HEK293T (cell line): ENCODE data around the gene RBKS.

Source experiments
- CTCF ChIA-PET: fragments of 350-600 bp; formaldehyde crosslinking; extraction: SDS; loops from one replicate; lab custom pipeline; 2021; ENCODE audit warnings: antibody characterized with exemption, inconsistent platforms; lab: Yijun Ruan, JAX
- POLR2A ChIA-PET: fragments of 350-600 bp; formaldehyde crosslinking; extraction: SDS; loops from one replicate; lab custom pipeline; 2020; ENCODE audit warnings: antibody characterized with exemption, inconsistent platforms; lab: Yijun Ruan, JAX
- DNase-seq: peaks from one replicate; pipeline ENCODE4 v3.0.0; 2012; ENCODE audit warnings: mixed read lengths; ENCODE audit errors: extremely low spot score
- ARNT ChIP-seq: fragments of 450-650 bp; IDR thresholded peaks from 2 replicates; pipeline ENCODE4 v1.6.1; 2017; ENCODE audit warnings: mild to moderate bottlenecking
- BHLHE40 ChIP-seq: fragments of 450-650 bp; IDR thresholded peaks from 2 replicates; pipeline ENCODE4 v1.6.1; 2016; ENCODE audit warnings: mild to moderate bottlenecking, moderate library complexity, borderline replicate concordance
- CTBP1 ChIP-seq: fragments of 450-650 bp; IDR thresholded peaks from 2 replicates; pipeline ENCODE4 v1.6.1; 2016; ENCODE audit warnings: borderline replicate concordance
- ELF4 ChIP-seq: fragments of 450-650 bp; IDR thresholded peaks from 2 replicates; pipeline ENCODE4 v1.6.1; 2017; ENCODE audit warnings: antibody characterized with exemption
- FOXA1 ChIP-seq: fragments of 450-650 bp; IDR thresholded peaks from 2 replicates; pipeline ENCODE4 v1.6.1; 2016; ENCODE audit warnings: mild to moderate bottlenecking
- FOXK2 ChIP-seq: fragments of 450-650 bp; IDR thresholded peaks from 2 replicates; pipeline ENCODE4 v1.6.1; 2016; ENCODE audit warnings: mild to moderate bottlenecking
- FOXM1 ChIP-seq: fragments of 450-650 bp; IDR thresholded peaks from 2 replicates; pipeline ENCODE4 v1.6.1; 2017; ENCODE audit warnings: mild to moderate bottlenecking, borderline replicate concordance
- HDGF ChIP-seq: fragments of 450-650 bp; IDR thresholded peaks from 2 replicates; pipeline ENCODE4 v1.6.1; 2017; ENCODE audit warnings: antibody characterized with exemption, borderline replicate concordance
- L3MBTL2 ChIP-seq: fragments of 450-650 bp; conservative IDR thresholded peaks from 2 replicates; pipeline ENCODE4 v1.6.1; 2016; ENCODE audit warnings: mild to moderate bottlenecking
- LEF1 ChIP-seq: fragments of 450-650 bp; IDR thresholded peaks from 2 replicates; pipeline ENCODE4 v1.6.1; 2017; ENCODE audit warnings: mild to moderate bottlenecking, borderline replicate concordance
- NFRKB ChIP-seq: fragments of 450-650 bp; IDR thresholded peaks from 2 replicates; pipeline ENCODE4 v1.6.1; 2016; ENCODE audit warnings: mild to moderate bottlenecking, moderate library complexity
- PKNOX1 ChIP-seq: fragments of 450-650 bp; IDR thresholded peaks from 2 replicates; pipeline ENCODE4 v1.6.1; 2016
- SP1 ChIP-seq: fragments of 450-650 bp; IDR thresholded peaks from 2 replicates; pipeline ENCODE4 v1.6.1; 2017
- SUZ12 ChIP-seq: fragments of 450-650 bp; IDR thresholded peaks from 2 replicates; pipeline ENCODE4 v1.6.1; 2016; ENCODE audit warnings: mild to moderate bottlenecking
- TARDBP ChIP-seq: fragments of 450-650 bp; IDR thresholded peaks from 2 replicates; pipeline ENCODE4 v1.6.1; 2016
- ZNF384 ChIP-seq: fragments of 450-650 bp; IDR thresholded peaks from 2 replicates; pipeline ENCODE4 v1.6.1; 2016

The RBKS gene

DNA sequence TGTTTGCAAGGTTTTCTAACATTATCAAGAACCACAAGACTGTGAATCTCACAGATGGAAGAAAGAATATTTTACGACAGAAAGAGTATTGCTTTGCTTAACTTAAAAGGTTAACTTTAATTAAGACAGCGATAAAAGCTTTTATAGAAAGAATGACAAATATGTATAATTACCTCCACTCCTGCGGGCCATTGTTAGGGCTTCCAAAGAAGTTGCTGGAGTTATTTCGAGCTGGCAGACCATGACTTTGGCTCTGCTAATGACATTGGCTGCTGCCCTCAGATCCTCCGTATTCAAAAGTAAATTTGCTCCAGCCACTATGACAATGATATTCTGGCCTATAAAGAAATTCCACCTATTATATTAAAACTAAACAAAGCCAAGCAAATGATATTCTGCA, 47.3 kb downstream of the RBKS start:
- no peak for DNase-seq
- ChIA-PET POLR2A (no interaction called here), CTCF (no interaction called here)
- no peak for TF ChIP-seq HDGF
- TF ChIP-seq FOXM1: no peak
- no peak for TF ChIP-seq BHLHE40
- no peak for TF ChIP-seq PKNOX1
- no peak for TF ChIP-seq TARDBP
- no peak for TF ChIP-seq SP1
- no peak for TF ChIP-seq FOXK2
- TF ChIP-seq ELF4: no peak
- no peak for TF ChIP-seq FOXA1
- TF ChIP-seq LEF1: no peak
- no peak for TF ChIP-seq SUZ12
- no peak for TF ChIP-seq L3MBTL2
- TF ChIP-seq CTBP1: no peak
- no peak for TF ChIP-seq ZNF384
- no peak for TF ChIP-seq ARNT

DNA sequence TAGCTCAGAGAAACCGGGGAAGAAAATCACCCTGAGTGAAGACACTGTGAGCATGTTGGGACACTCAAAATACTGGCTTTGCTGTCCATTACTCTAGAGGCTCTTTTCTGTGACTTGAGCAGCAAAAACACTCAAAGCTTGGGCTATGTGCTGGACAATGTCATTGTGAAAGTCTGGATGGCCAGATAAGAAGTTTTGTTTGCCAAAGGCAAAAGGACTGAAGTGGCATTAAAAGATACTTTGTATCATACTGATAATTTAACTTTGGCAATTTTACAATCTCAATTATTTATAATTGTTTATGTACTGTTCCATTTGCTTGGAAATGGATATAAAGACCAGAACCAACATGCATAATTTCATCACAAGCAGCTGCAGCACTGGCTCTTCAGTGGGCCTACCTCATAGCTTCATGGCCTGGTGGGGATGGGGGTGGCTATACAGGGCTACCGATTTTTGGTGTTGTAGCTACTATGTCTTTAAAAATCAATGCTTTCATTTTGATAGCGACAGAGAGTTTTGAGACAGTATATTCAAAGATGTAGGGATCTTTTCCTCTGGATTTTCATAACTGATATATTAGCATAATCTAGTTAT, 51.1 kb downstream of the RBKS start:
- TF ChIP-seq LEF1 (no peak), FOXA1 (no peak), HDGF (no peak), FOXM1 (no peak), FOXK2 (no peak), ZNF384 (no peak)
- no peak for DNase-seq
- CTCF ChIA-PET: no interaction called here
- POLR2A ChIA-PET: no interaction called here

- ChIA-PET POLR2A (no interaction called here), CTCF (no interaction called here)
- no peak for DNase-seq
- TF ChIP-seq L3MBTL2 (no peak), PKNOX1 (no peak), ZNF384 (no peak), SP1 (no peak), HDGF (no peak)
Observed at GRCh38 chr2:27838502-27838901, 51.7 kb downstream of the RBKS start.

DNA sequence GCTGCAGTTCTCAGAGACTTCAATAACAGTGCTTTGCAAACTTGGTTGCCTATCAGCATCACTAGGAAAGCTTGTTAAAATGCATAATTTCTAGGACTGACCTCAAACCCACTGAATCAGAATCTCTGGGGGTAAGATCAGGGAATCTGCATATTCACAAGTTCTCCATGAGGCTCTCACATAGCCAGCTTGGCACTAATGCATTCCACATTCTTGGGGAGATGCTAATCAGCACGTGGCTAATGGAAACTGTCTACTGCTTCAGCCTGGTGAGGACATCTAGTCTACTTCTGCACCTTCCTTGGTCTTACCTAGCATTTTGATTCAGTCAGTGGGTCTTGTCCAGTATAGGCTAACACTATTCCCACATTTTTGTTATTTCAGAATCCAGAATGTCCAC, 56.3 kb downstream of the RBKS start:
- TF ChIP-seq FOXK2 (no peak), CTBP1 (no peak), ELF4 (no peak), LEF1 (no peak)
- ChIA-PET POLR2A (no interaction called here), CTCF (no interaction called here)
- DNase-seq: no peak

GRCh38 chr2:27832396-27832795, 57.8 kb downstream of the RBKS start:
- TF ChIP-seq SUZ12: no peak
- POLR2A ChIA-PET: no interaction called here
- CTCF ChIA-PET: interaction anchor here (0.7 kb wide), 1 partner anchor 25 kb away, joined by 3 read pairs; no protein-coding TSS in a partner anchor
- no peak for DNase-seq

DNA sequence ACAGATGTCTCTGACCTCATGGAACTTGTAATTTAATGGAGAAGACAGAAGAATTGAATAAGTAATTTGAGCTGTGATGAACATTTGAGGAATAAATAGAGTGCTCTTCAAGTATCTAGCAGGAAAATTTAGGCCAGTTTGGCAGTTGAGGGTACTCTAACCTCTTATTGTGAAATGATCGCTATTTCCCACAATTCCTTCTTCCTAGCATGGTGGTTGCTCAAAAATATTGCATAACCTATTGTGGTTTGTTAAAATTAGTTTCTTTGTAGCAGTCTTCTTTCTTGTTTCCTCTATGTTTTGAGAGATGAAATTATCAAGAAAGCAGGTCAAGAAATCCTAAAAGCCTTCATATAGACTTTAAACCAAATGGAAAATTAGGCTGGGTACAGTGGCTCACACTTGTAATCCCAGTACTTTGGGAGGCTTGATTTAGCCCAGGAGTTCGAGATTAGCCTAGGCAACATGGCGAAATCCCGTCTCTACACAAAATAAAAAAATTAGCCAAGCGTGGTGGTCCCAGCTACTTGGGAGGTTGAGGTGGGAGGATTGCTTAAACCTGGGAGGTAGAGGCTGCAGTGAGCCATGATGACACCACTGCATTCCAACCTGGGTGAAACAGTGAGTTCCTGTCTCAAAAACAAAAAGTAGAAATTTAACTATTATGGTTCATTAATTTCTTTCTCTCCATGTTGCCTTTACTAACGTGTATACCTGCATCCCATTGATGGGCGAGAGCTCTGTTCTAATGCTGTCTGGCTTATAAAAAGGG, 58.7 kb downstream of the RBKS start:
- DNase-seq: no peak
- CTCF ChIA-PET: no interaction called here
- TF ChIP-seq BHLHE40 (no peak), ARNT (no peak), FOXK2 (no peak), CTBP1 (no peak), FOXM1 (no peak), SUZ12 (no peak), SP1 (no peak), TARDBP (no peak), NFRKB (no peak), ELF4 (no peak), ZNF384 (no peak), LEF1 (no peak), PKNOX1 (no peak), L3MBTL2 (no peak), HDGF (no peak)
- POLR2A ChIA-PET: no interaction called here

DNA sequence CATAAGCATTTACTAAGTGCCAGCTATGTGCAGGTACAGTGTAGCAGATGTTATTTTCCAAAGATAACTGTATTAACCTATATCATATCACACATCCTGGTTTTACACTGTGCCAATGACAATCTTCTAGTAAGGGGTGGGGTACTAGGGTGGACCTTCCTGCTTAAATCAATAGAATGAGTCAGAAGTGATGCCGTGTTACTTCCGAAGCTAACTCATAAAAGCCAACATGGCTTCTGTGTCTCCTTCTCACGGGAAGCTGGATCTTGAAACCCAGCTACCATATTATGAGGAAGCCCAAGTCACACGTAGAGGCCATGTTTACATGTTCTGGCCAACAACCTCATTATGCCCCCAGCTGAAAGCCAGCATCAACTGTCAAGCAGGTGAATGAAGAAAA, 59.5 kb downstream of the RBKS start:
- POLR2A ChIA-PET: no interaction called here
- no peak for TF ChIP-seq FOXK2
- CTCF ChIA-PET: interaction anchor here (0.8 kb wide), 1 partner anchor 25 kb away, joined by 3 read pairs; no protein-coding TSS in a partner anchor
- DNase-seq: no peak
